ENCODE data around the gene DNAAF1.
"Not testable (repeated sequence)": the region's sequence is repeated elsewhere in the genome, so short reads cannot be mapped to it uniquely, and the experiment has no call there.

DNAAF1 gene

GRCh38 chr16:84205123-84205522, 60.0 kb downstream of the DNAAF1 start:
- in situ Hi-C loops (cut with MboI; ENCODE audit: low sequenced_read_pairs) = not testable (repeated sequence)

- in situ Hi-C loops (cut with MboI; ENCODE audit: low sequenced_read_pairs) = no loop called here
Measured at GRCh38 chr16:84205976-84206691, 61.0 kb downstream of the DNAAF1 start.

- in situ Hi-C loops (cut with MboI; ENCODE audit: low sequenced_read_pairs) = no loop called here
Measured at GRCh38 chr16:84207251-84207650, 62.1 kb downstream of the DNAAF1 start.

GRCh38 chr16:84207879-84208278, 62.8 kb downstream of the DNAAF1 start:
- in situ Hi-C loops (cut with MboI; ENCODE audit: low sequenced_read_pairs) = no loop called here

GRCh38 chr16:84209989-84210388, 64.9 kb downstream of the DNAAF1 start:
- in situ Hi-C loops (cut with MboI; ENCODE audit: low sequenced_read_pairs) = no loop called here

GRCh38 chr16:84212154-84212553, 67.0 kb downstream of the DNAAF1 start:
- in situ Hi-C loops (cut with MboI; ENCODE audit: low sequenced_read_pairs) = no loop called here

GRCh38 chr16:84212631-84213030, 67.5 kb downstream of the DNAAF1 start:
- in situ Hi-C loops (cut with MboI; ENCODE audit: low sequenced_read_pairs) = no loop called here

- in situ Hi-C loops (cut with MboI; ENCODE audit: low sequenced_read_pairs) = no loop called here
Measured at GRCh38 chr16:84214451-84215066, 69.5 kb downstream of the DNAAF1 start.

- in situ Hi-C loops (cut with MboI; ENCODE audit: low sequenced_read_pairs) = no loop called here
Measured at GRCh38 chr16:84215531-84215930, 70.4 kb downstream of the DNAAF1 start.

- in situ Hi-C loops (cut with MboI; ENCODE audit: low sequenced_read_pairs) = not testable (repeated sequence)
Measured at GRCh38 chr16:84216144-84216543, 71.0 kb downstream of the DNAAF1 start.

GRCh38 chr16:84218176-84218823, 73.2 kb downstream of the DNAAF1 start:
- in situ Hi-C loops (cut with MboI; ENCODE audit: low sequenced_read_pairs) = no loop called here

GRCh38 chr16:84218956-84219355, 73.8 kb downstream of the DNAAF1 start:
- in situ Hi-C loops (cut with MboI; ENCODE audit: low sequenced_read_pairs) = no loop called here

GRCh38 chr16:84220851-84221250, 75.7 kb downstream of the DNAAF1 start:
- in situ Hi-C loops (cut with MboI; ENCODE audit: low sequenced_read_pairs) = no loop called here

- in situ Hi-C loops (cut with MboI; ENCODE audit: low sequenced_read_pairs) = no loop called here
Measured at GRCh38 chr16:84223456-84223855, 78.3 kb downstream of the DNAAF1 start.

- in situ Hi-C loops (cut with MboI; ENCODE audit: low sequenced_read_pairs) = no loop called here
Measured at GRCh38 chr16:84224554-84224953, 79.4 kb downstream of the DNAAF1 start.

- in situ Hi-C loops (cut with MboI; ENCODE audit: low sequenced_read_pairs) = no loop called here
Measured at GRCh38 chr16:84225126-84225525, 80.0 kb downstream of the DNAAF1 start.

- in situ Hi-C loops (cut with MboI; ENCODE audit: low sequenced_read_pairs) = no loop called here
Measured at GRCh38 chr16:84225571-84225970, 80.5 kb downstream of the DNAAF1 start.

GRCh38 chr16:84226026-84226425, 80.9 kb downstream of the DNAAF1 start:
- in situ Hi-C loops (cut with MboI; ENCODE audit: low sequenced_read_pairs) = no loop called here
